Fibroblast of skin of left biceps (primary cell): ENCODE measurements around the gene SETMAR.

Source experiments
- DNase-seq, 2 experiments: peaks; one replicate each; pipeline ENCODE4 v3.0.0-alpha.2; 2013; ENCODE audit warnings: low read depth in 2 of 2

SETMAR gene

DNA sequence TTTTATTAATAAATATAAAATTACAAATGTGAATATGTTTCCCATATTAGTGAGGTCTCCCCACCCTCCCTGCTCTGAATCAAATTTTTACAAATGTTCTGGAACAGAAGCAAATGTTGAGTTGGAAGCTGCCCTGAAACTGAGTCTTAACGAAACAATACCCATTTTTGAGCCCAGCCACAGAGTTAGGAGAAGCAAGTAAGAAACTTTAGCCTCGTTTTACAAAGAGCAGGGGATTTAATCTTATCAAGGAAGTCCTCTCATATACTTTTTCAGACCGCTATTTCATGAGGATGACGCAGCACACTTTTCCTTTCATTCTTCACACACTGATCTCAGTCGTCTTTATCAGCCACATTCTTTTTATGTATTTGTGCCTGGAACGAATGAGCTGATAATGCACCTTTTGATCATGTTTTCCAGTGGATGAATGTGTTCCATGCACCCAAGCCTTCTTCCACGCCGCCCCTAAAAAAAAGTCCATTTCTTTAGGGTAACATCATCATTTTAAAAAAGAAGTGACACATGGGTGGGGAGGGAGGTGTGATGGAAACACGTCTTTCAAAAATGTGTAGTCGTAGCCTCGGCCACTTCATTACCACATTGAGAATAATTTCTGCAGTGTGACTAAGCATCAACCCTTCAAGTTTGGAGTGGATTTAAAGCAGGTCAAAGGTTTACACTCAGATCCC, 48.1 kb downstream of the SETMAR start:
- DNase-seq, result no peak

DNA sequence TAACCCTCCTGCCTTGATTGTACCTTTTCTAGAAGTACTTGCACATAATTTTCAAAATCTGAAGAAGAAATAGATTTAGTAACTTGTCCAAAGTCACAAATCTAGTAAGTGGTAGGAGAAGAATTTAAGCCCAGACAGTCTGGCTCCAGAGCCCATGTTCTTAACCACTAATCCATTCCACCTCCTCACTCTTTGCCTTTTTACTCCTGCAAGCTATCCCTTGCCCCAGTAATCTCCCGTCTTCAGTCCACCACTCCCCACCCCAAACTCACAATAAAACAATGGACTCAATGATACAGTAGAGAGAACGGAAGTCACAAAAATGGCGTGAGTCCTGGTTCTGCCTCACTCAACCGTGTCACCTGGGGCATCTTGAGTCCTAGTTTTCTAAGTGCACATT, 48.7 kb downstream of the SETMAR start:
- no peak for DNase-seq

DNA sequence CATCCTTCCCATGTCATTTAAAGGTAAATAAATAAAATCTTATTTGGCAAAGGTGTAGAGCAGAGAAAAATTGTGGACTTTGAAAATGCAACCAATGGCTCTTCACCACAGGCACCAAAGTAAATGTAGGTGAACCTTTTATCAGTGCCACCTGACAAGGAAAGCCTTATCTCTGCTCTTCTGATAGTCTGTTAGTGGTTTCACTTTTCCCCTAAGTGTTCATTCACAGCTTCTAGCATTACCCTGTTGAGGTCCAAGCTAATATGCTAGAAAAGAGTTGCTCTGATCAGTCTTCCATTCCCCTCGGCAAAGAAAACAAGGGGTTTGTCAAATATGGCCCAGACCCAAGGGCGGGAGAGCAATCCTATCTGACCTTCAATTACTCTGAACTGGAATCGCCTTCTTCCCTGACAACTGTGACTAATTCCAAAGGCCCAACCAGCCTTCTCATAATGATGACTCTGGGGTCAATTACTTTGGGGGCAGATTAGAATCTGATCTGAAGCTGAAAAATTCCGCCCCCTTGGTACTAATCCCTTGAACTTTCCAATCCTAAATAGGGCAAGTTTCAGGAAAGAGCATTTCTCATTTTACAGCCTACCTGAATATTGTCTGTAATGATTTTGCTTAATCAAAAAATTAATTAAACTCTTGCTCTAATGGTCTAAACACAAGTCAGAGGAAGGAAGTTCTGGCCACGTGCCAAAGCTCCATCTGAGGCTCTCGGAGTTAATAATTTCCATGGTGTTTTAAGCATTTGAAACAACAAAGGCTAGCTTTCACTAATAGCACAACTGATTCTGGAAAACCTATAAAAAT, 52.4 kb downstream of the SETMAR start:
- DNase-seq, result no peak

DNA sequence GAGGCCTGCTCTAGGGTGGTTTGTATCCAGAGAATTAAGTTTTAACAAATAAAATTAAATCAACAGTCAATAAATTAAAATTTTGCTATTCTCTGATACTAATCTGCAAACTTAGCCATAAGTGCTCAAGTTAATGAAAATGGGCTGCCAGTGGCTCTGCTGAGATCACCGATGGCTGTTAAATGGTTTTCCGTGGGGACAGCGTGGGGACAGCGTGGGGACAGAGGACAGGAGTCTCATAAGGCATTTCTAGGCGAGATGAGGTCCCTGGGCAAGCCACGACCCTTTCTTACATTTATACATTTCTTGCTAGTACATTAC, 53.0 kb downstream of the SETMAR start:
- no peak for DNase-seq

DNA sequence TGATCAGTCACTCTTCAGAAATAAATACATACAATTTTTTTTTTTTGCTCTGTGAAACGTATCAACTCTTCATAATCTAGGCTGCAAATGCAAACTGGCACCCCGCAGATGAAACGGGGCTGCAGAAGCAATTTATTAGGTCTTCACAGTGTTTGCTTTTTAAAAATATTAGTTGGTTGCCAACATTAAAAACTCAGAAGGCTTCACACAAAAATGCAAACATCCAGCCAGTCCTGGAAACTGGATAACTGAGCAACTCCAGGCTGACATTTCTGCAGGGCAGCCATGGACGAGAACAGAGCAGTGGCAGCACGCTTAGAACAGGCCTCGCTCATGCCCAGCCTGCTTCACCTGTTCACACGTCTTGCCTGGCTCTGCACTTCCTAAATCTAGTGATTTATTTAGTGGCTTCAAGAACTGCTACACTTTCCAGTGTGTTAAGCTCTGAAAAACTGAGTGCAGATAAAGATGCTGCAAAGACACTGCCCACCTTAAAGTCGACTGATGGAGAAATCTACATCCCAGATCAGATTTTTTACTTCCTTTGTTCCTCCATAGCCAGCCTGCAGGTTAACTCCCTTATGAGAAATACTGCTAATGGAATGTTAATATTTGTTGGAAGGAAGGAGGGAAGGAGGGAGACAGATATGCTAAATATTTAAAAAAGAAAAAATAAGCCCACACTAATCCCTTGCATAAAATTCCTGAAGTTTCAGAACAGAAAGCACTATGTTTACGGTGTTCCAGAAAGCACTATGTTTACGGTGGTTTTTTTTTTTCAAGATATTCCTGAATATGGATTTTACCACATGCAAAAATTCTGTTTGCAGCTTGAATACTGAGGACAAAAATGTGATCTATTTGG, 53.6 kb downstream of the SETMAR start:
- no peak for DNase-seq

DNA sequence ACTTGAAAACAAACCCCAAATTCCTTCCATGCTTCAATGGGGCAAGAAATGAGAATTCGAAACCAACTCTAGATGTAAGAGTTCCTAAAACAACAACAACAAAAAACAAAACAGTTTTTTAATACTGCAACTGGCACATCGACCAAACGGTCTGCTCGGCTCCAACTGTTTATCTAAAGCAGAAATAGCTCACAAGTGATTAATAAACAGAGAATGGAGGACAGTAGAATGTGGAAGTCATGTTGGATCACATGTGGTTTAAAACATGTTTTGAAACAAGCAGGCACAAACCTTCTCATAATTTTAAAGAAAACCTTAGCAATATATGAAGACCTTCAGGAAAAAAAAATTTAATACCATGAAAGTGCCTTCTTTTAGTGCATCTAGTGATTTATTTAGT, 55.1 kb downstream of the SETMAR start:
- DNase-seq, result no peak

DNA sequence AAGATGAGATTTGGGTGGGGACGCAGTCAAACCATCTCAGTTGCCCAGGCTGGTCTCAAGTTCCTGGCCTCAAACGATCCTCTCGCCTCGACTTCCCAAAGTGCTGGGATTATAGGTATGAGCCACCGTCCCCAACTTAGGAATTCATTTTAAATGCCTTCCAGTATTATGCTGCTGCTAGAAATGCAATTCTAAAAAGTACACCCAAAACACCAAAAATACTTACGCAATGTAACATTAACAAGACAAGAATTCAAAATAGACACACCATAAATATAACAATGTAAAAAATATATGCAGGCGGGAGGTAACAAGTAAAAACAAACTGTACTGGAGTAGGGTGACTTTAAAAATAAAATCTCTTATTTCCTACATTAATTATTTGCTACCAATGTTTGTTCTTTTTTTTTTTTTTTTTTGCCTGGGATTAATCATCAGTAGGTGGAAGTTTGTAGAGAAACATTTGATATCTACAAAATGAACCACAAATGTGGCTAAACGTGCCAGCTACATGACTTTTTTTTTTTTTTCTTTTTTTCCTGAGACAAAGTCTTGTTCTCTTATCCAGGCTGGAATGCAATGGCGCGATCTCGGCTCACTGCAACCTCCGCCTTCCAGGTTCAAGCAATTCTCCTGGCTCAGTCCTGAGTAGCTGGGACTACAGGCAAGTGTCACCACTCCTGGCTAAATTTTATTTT, 56.8 kb downstream of the SETMAR start:
- no peak for DNase-seq

DNA sequence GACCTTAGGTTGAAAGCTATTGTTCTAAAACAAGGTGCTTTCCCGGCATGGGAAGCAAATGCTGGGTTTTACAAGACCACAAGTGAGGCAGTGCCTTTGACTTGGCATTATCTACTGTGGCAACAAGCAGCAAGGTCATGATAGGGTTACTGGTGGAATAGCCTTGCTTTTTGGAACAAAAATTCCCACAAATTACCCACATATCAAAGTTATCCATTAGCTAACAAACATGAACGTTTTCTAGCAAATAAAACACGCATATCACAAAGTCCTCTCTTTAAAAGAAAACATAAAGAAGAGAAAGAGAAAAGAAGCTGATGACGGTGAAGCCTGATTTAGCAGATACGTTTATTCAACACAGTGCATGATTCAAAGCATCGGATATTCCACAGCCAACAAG, 57.6 kb downstream of the SETMAR start:
- no peak for DNase-seq

DNA sequence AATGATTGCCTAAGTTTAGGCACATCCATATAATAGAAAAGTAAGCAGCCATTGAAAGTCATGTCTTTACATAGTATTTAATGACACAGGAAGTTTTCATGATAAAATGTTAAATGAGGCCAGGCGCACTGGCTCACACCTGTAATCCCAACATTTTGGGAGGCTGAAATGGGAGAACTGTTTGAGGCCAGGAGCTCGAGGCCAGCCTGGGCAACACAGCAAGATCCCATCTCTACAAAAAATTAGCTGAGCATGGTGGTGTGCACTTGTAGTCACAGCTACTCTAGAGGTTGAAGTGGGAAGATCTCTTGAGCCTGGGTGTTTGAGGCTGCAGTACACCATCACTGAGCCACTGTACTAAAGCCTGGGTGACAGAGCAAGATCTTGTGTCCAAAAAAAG, 59.4 kb downstream of the SETMAR start:
- DNase-seq, result no peak
